ENCODE results near the gene TCOF1. TPM values are rescaled to one million over a fixed set of nuclear protein-coding genes. Genes with fewer than 3 reads are reported as not detected.
A peak's percentile ranks its signal among the peaks of the same experiment; 100 is the strongest.

The TCOF1 gene
- total RNA-seq, 1 donor from 2014 or later = 33.2 TPM

DNA sequence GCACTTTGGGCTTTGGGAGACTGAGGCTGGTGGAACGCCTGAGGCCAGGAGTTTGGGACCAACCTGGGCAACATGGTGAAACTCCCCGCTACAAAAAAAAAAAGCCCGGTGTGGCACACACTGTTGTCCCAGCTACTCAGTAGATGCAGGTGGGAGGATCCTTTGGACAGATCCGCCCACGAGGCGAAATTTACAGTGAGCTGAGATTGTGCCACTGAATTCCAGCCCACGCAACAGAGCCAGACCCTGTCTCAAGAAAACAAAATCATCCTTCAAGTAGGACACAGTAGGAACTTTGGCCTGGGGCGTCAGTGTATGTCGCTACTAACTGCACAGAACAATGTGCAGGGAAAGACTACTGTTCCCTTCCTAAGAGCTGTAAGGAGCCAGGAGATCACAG, 87.3 kb downstream of the TCOF1 start:
- TF ChIP-seq, protein P1, sequence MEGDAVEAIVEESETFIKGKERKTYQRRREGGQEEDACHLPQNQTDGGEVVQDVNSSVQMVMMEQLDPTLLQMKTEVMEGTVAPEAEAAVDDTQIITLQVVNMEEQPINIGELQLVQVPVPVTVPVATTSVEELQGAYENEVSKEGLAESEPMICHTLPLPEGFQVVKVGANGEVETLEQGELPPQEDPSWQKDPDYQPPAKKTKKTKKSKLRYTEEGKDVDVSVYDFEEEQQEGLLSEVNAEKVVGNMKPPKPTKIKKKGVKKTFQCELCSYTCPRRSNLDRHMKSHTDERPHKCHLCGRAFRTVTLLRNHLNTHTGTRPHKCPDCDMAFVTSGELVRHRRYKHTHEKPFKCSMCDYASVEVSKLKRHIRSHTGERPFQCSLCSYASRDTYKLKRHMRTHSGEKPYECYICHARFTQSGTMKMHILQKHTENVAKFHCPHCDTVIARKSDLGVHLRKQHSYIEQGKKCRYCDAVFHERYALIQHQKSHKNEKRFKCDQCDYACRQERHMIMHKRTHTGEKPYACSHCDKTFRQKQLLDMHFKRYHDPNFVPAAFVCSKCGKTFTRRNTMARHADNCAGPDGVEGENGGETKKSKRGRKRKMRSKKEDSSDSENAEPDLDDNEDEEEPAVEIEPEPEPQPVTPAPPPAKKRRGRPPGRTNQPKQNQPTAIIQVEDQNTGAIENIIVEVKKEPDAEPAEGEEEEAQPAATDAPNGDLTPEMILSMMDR (IDR thresholded peaks at IDR 0.05; ENCODE audit: insufficient read depth, low read length, poor library complexity, severe bottlenecking) = no peak
- no peak overlapping the region for H3K4me3 ChIP-seq (ENCODE audit: low read depth, low read length)
- DNase-seq (ENCODE audit: low read depth) = no peak
- no peaks in the 10 kb centered on the region for H3K27me3 ChIP-seq (ENCODE audit: control insufficient read depth, insufficient read depth, low read length)
- peaks cover 9% of the 10 kb centered on the region for H3K36me3 ChIP-seq (ENCODE audit: control insufficient read depth, insufficient read depth, low read length)

DNA sequence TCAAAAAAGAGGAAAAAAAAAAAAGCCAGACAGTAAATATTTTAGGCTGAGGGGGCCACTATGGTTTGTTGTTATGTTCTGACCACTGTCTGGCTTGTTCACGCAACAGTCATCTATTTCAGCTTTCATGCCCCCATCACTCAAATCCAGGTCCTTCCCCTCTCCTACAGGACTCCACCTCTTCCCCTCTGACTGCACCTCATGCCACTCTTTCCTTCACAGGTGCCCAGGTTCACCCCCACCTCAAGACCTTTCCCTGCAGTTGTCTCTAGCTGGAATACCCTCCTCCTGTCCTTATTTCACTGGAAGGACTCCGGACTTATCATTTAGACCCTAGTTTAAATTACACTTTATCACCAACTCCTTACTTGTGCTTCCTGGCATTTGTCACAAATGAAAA, 88.6 kb downstream of the TCOF1 start:
- H3K27me3 ChIP-seq (ENCODE audit: control insufficient read depth, insufficient read depth, low read length) = no peaks in the 10 kb centered on the region
- no peak for DNase-seq (ENCODE audit: low read depth)
- TF ChIP-seq, protein P1 (IDR thresholded peaks at IDR 0.05; ENCODE audit: insufficient read depth, low read length, poor library complexity, severe bottlenecking) = no peak
- H3K36me3 ChIP-seq (ENCODE audit: control insufficient read depth, insufficient read depth, low read length) = peaks cover 9% of the 10 kb centered on the region
- no peak overlapping the region for H3K4me3 ChIP-seq (ENCODE audit: low read depth, low read length)

DNA sequence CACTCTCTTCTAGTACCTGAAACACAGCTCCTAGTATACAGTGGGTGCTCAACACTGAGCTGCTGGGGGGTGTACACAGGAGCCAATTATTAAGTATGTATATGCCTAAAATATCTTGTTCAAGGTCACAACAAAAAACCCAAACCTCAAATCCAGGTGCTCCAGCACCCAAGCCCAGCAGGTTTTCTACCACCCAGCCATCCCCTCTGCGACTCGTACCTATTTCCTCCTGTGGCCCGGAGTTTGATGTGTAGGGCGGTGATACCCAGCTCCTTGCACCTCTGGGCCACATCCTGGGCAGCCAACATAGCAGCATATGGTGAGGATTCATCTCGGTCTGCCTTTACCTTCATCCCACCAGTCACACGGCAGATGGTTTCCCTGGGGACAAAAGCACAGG, 89.1 kb downstream of the TCOF1 start:
- TF ChIP-seq, protein P1 (IDR thresholded peaks at IDR 0.05; ENCODE audit: insufficient read depth, low read length, poor library complexity, severe bottlenecking) = no peak
- no peak for DNase-seq (ENCODE audit: low read depth)
- H3K4me3 ChIP-seq (ENCODE audit: low read depth, low read length) = no peak overlapping the region
- no peaks in the 10 kb centered on the region for H3K27me3 ChIP-seq (ENCODE audit: control insufficient read depth, insufficient read depth, low read length)
- H3K36me3 ChIP-seq (ENCODE audit: control insufficient read depth, insufficient read depth, low read length) = peaks cover 9% of the 10 kb centered on the region

DNA sequence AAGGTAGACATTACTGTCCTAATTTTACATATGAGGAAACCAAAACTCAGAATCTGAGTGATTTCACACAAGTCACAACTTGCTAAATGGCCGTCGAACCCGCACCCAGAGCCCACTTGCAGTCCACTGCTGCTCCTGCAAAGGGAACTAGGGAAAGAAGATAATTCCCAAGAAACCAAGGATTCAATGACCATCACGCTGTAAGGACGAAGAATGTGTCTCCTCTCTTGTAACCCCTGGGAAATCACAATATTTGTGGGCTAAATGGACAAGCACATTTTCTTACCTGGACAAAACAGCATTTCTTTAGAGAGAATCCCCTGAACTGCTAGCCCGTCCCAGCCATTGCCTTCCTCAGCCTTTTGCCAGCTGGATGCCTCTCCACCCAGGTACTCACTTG, 89.7 kb downstream of the TCOF1 start:
- no peaks in the 10 kb centered on the region for H3K27me3 ChIP-seq (ENCODE audit: control insufficient read depth, insufficient read depth, low read length)
- peaks cover 9% of the 10 kb centered on the region for H3K36me3 ChIP-seq (ENCODE audit: control insufficient read depth, insufficient read depth, low read length)
- H3K4me3 ChIP-seq (ENCODE audit: low read depth, low read length) = no peak overlapping the region
- TF ChIP-seq, protein P1 (IDR thresholded peaks at IDR 0.05; ENCODE audit: insufficient read depth, low read length, poor library complexity, severe bottlenecking) = no peak
- no peak for DNase-seq (ENCODE audit: low read depth)

DNA sequence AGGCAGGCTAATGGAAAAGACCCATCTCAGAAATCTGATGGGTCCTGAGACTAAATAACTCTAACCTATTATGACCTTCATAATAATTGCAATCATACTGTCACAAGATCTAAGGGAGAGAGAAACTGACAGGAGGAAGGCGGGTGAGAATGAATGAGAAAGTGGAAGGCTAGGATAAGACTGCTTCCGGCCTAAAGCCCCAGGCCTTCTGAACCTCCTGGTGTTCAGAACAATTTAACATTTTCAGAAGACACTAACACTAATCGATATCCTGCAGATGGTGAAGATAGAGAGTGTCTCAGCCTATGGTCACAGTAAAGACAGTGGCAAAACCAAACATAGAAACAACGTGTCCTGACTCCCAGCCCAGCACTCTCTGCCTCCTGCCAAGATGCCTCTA, 90.8 kb downstream of the TCOF1 start:
- DNase-seq (ENCODE audit: low read depth) = no peak
- H3K4me3 ChIP-seq (ENCODE audit: low read depth, low read length) = peak overlapping the region; percentile 81
- H3K36me3 ChIP-seq (ENCODE audit: control insufficient read depth, insufficient read depth, low read length) = peaks cover 9% of the 10 kb centered on the region
- H3K27me3 ChIP-seq (ENCODE audit: control insufficient read depth, insufficient read depth, low read length) = no peaks in the 10 kb centered on the region
- TF ChIP-seq, protein P1 (IDR thresholded peaks at IDR 0.05; ENCODE audit: insufficient read depth, low read length, poor library complexity, severe bottlenecking) = no peak

DNA sequence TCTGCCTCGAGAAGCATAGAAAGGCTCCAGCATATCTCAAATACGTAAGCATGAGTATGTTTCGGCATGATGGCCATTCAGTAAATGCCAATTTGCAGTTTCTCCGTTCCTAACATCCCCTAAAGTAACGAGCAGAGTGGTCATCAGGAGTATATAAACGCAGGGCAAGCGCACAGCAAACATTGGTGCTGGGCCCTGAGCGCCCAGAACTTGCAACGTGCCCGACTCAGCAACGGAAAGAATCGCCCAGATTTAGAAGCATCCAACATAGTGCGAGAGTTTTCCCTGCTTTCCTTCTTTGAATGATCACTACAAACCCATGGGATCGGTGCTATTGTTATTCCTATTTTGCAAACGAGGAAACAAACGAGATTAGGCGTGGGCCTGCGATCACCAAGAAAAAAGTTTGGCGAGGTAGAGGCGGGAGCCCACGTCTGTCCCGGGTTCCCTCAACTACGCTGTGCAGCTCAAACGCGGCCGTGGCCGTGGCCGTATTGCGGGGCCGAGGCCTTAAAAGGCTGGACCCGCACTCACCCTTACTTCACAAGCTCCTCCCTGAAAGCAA, 91.5 kb downstream of the TCOF1 start:
- H3K27me3 ChIP-seq (ENCODE audit: control insufficient read depth, insufficient read depth, low read length) = no peaks in the 10 kb centered on the region
- H3K4me3 ChIP-seq (ENCODE audit: low read depth, low read length) = peak overlapping the region; percentile 81
- peaks cover 6% of the 10 kb centered on the region for H3K36me3 ChIP-seq (ENCODE audit: control insufficient read depth, insufficient read depth, low read length)
- DNase-seq (ENCODE audit: low read depth) = no peak
- TF ChIP-seq, protein P1 (IDR thresholded peaks at IDR 0.05; ENCODE audit: insufficient read depth, low read length, poor library complexity, severe bottlenecking) = no peak

Measured in kidney epithelial cell (primary cell).